ENCODE data around the gene CHCHD3.
"Not testable (repeated sequence)": the region's sequence is repeated elsewhere in the genome, so short reads cannot be mapped to it uniquely, and the experiment has no call there.

The CHCHD3 gene

GRCh38 chr7:132898641-132899175 lies 183.2 kb downstream of the CHCHD3 start:
- H3K27ac ChIP-seq (ENCODE audit: low read depth, low read length); H3K4me1 ChIP-seq (ENCODE audit: insufficient read depth, low read length); H3K27me3 ChIP-seq (ENCODE audit: insufficient read depth, low read length); H3K9me3 ChIP-seq (ENCODE audit: insufficient read depth, low read depth, low read length); H3K9ac ChIP-seq (ENCODE audit: low read depth, low read length); H3K36me3 ChIP-seq (ENCODE audit: insufficient read depth, low read length); H3K4me3 ChIP-seq (ENCODE audit: low read length): not testable (repeated sequence)
- 96% methylated on average over 38 of the region's 38 CpGs for WGBS

DNA sequence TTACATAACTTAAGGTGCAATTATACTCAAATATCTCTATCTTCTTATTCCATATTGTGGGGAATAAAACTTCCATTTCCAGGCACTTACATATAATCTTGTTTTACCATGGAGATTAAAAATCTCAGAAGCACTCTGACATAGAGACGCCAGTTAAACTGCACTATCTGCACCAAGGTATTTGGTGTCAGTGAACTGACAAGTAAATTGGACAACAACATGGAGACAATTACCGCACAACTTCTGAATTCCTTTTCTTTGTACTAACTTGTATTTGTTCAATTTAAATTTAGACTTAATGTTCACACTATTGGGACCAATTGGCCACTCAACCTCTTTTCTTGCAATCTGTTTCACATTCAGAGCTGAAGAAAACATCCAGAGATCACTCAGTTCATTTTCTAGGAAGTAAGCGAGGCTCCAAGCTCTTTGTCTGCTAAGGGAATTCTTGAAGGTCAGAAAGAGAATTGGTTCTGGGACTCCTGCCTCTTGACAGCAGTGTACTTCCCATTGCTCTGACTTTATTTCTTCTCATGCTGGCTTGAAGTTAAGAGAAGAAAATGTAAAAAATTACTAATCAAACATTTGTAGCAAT lies 184.7 kb downstream of the CHCHD3 start:
- 94% methylated on average over 3 of the region's 3 CpGs for WGBS
- no peak overlapping the region for H3K27ac ChIP-seq (ENCODE audit: low read depth, low read length)
- H3K9ac ChIP-seq (ENCODE audit: low read depth, low read length), result no peak overlapping the region
- H3K9me3 ChIP-seq (ENCODE audit: insufficient read depth, low read depth, low read length), result peaks cover 11% of the 10 kb centered on the region
- no peaks in the 10 kb centered on the region; the same call in 1 of the 2 replicates for H3K4me1 ChIP-seq (ENCODE audit: insufficient read depth, low read length)
- H3K27me3 ChIP-seq (ENCODE audit: insufficient read depth, low read length), result no peaks in the 10 kb centered on the region
- H3K4me3 ChIP-seq (ENCODE audit: low read length), result no peak overlapping the region
- no peaks in the 10 kb centered on the region for H3K36me3 ChIP-seq (ENCODE audit: insufficient read depth, low read length)

GRCh38 chr7:132895231-132895630 lies 186.7 kb downstream of the CHCHD3 start:
- peaks cover 11% of the 10 kb centered on the region for H3K9me3 ChIP-seq (ENCODE audit: insufficient read depth, low read depth, low read length)
- H3K4me3 ChIP-seq (ENCODE audit: low read length), result no peak overlapping the region
- no peaks in the 10 kb centered on the region for H3K4me1 ChIP-seq (ENCODE audit: insufficient read depth, low read length)
- no peaks in the 10 kb centered on the region for H3K36me3 ChIP-seq (ENCODE audit: insufficient read depth, low read length)
- no peak overlapping the region for H3K9ac ChIP-seq (ENCODE audit: low read depth, low read length)
- H3K27me3 ChIP-seq (ENCODE audit: insufficient read depth, low read length), result no peaks in the 10 kb centered on the region
- H3K27ac ChIP-seq (ENCODE audit: low read depth, low read length), result no peak overlapping the region
- 97% methylated on average over 6 of the region's 6 CpGs for WGBS

GRCh38 chr7:132893560-132893959 lies 188.3 kb downstream of the CHCHD3 start:
- H3K9me3 ChIP-seq (ENCODE audit: insufficient read depth, low read depth, low read length), result peaks cover 11% of the 10 kb centered on the region
- H3K4me1 ChIP-seq (ENCODE audit: insufficient read depth, low read length), result no peaks in the 10 kb centered on the region
- no peaks in the 10 kb centered on the region for H3K27me3 ChIP-seq (ENCODE audit: insufficient read depth, low read length)
- H3K36me3 ChIP-seq (ENCODE audit: insufficient read depth, low read length), result no peaks in the 10 kb centered on the region
- no peak overlapping the region for H3K9ac ChIP-seq (ENCODE audit: low read depth, low read length)
- H3K27ac ChIP-seq (ENCODE audit: low read depth, low read length), result no peak overlapping the region
- WGBS, result 95% methylated on average over 3 of the region's 4 CpGs
- H3K4me3 ChIP-seq (ENCODE audit: low read length), result no peak overlapping the region

DNA sequence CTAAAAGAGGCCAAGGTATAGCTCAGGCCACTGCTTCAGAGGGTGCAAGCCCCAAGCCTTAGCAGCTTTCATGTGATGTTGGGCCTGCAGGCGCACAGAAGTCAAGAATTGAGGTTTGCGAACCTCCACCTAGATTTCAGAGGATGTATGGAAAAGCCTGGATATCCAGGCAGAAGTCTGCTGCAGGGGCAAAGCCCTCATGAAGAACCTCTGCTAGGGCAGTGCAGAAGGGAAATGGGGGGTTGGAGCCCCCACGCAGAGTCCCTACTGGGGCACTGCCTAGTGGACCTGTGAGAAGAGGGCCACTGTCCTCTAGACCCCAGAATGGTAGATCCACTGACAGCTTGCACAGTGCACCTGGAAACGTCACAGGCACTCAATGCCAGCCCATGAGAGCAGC lies 189.1 kb downstream of the CHCHD3 start:
- H3K4me3 ChIP-seq (ENCODE audit: low read length); H3K36me3 ChIP-seq (ENCODE audit: insufficient read depth, low read length); H3K27me3 ChIP-seq (ENCODE audit: insufficient read depth, low read length); H3K4me1 ChIP-seq (ENCODE audit: insufficient read depth, low read length); H3K27ac ChIP-seq (ENCODE audit: low read depth, low read length); H3K9ac ChIP-seq (ENCODE audit: low read depth, low read length): not testable (repeated sequence)
- peaks cover 11% of the 10 kb centered on the region for H3K9me3 ChIP-seq (ENCODE audit: insufficient read depth, low read depth, low read length)
- 95% methylated on average over 4 of the region's 4 CpGs for WGBS

DNA sequence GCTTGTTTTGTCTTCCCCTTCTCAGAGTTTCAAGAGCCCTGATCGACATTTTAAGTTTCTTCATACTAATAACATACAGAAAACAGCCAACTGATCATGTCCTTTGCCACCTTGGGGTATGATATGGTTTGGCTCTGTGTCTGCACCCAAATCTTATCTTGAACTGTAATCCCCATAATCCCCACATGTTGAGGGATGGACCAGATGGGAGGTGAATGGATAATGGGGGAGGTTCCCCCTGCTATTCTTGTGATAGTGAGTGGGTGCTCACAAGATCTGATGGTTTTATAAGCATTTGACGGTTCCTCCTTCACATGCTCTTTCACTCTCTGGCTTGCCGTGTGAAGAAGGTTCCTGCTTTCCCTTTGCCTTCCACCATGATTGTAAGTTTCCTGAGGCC lies 190.3 kb downstream of the CHCHD3 start:
- Histone ChIP-seq H3K36me3 (ENCODE audit: insufficient read depth, low read length) (no peaks in the 10 kb centered on the region), H3K4me1 (ENCODE audit: insufficient read depth, low read length) (no peaks in the 10 kb centered on the region), H3K9me3 (ENCODE audit: insufficient read depth, low read depth, low read length) (peaks cover 11% of the 10 kb centered on the region), H3K27ac (ENCODE audit: low read depth, low read length) (no peak overlapping the region), H3K4me3 (ENCODE audit: low read length) (no peak overlapping the region), H3K9ac (ENCODE audit: low read depth, low read length) (no peak overlapping the region), H3K27me3 (ENCODE audit: insufficient read depth, low read length) (no peaks in the 10 kb centered on the region)
- WGBS, result 88% methylated on average over 3 of the region's 3 CpGs

DNA sequence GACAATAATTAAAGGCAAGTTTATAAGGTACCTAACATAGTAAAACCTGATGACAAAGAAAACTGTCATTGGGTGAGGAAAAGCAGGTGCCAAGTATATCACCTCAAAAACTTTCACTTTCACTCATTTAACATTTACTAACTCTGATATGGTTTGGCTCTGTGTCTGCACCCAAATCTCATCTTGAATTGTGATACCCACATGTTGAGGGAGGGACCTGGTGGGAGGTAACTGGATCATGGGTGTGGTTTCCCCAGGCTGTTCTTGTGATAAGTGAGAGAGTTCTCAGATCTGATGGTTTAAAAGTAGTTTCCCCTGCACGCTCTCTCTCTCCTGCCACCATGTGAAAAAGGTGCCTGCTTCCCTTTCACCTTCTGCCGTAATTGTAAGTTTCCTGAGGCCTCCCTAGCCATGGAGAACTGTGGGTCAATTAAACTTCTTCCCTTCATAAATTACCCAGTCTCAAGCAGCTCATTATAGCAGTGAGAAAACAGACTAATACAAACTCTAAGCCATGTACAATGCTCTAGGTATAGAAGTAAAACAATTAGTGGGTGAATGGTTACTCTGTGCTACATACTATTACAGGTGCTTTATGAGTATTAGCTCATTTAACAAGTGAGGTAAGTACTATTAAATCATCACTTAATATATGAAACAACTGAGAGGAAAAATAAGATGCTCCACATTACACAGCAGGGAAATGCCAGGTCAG lies 199.0 kb downstream of the CHCHD3 start:
- 92% methylated on average over 2 of the region's 2 CpGs for WGBS

DNA sequence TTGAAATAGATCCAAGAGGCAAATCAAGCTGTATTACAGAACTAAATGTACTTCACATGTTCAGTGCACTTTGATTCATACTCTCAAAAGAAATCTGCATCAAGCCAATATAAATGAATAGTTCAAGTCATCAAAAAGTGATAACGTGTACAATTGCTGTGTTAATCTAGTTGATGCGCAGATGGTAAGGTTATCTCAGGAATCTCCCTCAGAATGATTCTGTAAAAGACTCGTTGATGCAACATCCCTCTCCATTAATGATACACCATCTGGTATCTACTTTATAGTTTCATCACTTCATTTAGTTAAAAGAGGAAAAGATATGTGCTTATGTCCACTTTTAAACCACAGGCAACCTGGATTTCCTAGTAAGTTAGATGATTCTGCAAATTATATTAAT lies 200.6 kb downstream of the CHCHD3 start:
- no peak overlapping the region for H3K4me3 ChIP-seq (ENCODE audit: low read length)
- H3K4me1 ChIP-seq (ENCODE audit: insufficient read depth, low read length), result peaks cover 24% of the 10 kb centered on the region
- H3K9me3 ChIP-seq (ENCODE audit: insufficient read depth, low read depth, low read length), result no peaks in the 10 kb centered on the region
- WGBS, result 100% methylated on average over 2 of the region's 3 CpGs
- H3K9ac ChIP-seq (ENCODE audit: low read depth, low read length), result no peak overlapping the region
- H3K36me3 ChIP-seq (ENCODE audit: insufficient read depth, low read length), result peaks cover 6% of the 10 kb centered on the region; the same call in 1 of the 2 replicates
- no peaks in the 10 kb centered on the region for H3K27me3 ChIP-seq (ENCODE audit: insufficient read depth, low read length)
- H3K27ac ChIP-seq (ENCODE audit: low read depth, low read length), result no peak overlapping the region

More for the DNA sequence above, 199.0 kb downstream of the CHCHD3 start:
- Histone ChIP-seq H3K27ac (ENCODE audit: low read depth, low read length) (no peak overlapping the region), H3K36me3 (ENCODE audit: insufficient read depth, low read length) (peaks cover 6% of the 10 kb centered on the region; the same call in 1 of the 2 replicates), H3K4me1 (ENCODE audit: insufficient read depth, low read length) (peaks cover 12% of the 10 kb centered on the region), H3K27me3 (ENCODE audit: insufficient read depth, low read length) (no peaks in the 10 kb centered on the region), H3K4me3 (ENCODE audit: low read length) (no peak overlapping the region), H3K9ac (ENCODE audit: low read depth, low read length) (no peak overlapping the region), H3K9me3 (ENCODE audit: insufficient read depth, low read depth, low read length) (no peaks in the 10 kb centered on the region)

- Histone ChIP-seq H3K4me3 (ENCODE audit: low read length) (no peak overlapping the region), H3K9ac (ENCODE audit: low read depth, low read length) (no peak overlapping the region), H3K4me1 (ENCODE audit: insufficient read depth, low read length) (peaks cover 24% of the 10 kb centered on the region), H3K36me3 (ENCODE audit: insufficient read depth, low read length) (peaks cover 4% of the 10 kb centered on the region; the same call in 1 of the 2 replicates), H3K27me3 (ENCODE audit: insufficient read depth, low read length) (no peaks in the 10 kb centered on the region), H3K9me3 (ENCODE audit: insufficient read depth, low read depth, low read length) (no peaks in the 10 kb centered on the region), H3K27ac (ENCODE audit: low read depth, low read length) (no peak overlapping the region)
- 94% methylated on average over 7 of the region's 7 CpGs for WGBS
These were observed 202.3 kb downstream of the CHCHD3 start for GRCh38 chr7:132879579-132879978.

GRCh38 chr7:132878204-132878919 lies 203.5 kb downstream of the CHCHD3 start:
- Histone ChIP-seq H3K9me3 (ENCODE audit: insufficient read depth, low read depth, low read length) (no peaks in the 10 kb centered on the region), H3K27me3 (ENCODE audit: insufficient read depth, low read length) (no peaks in the 10 kb centered on the region), H3K4me1 (ENCODE audit: insufficient read depth, low read length) (peaks cover 24% of the 10 kb centered on the region), H3K4me3 (ENCODE audit: low read length) (no peak overlapping the region), H3K36me3 (ENCODE audit: insufficient read depth, low read length) (no peaks in the 10 kb centered on the region), H3K9ac (ENCODE audit: low read depth, low read length) (no peak overlapping the region), H3K27ac (ENCODE audit: low read depth, low read length) (no peak overlapping the region)
- 100% methylated on average over 1 of the region's 1 CpG for WGBS

- Histone ChIP-seq H3K36me3 (ENCODE audit: insufficient read depth, low read length) (no peaks in the 10 kb centered on the region), H3K9ac (ENCODE audit: low read depth, low read length) (no peak overlapping the region), H3K4me3 (ENCODE audit: low read length) (no peak overlapping the region), H3K27ac (ENCODE audit: low read depth, low read length) (no peak overlapping the region), H3K27me3 (ENCODE audit: insufficient read depth, low read length) (no peaks in the 10 kb centered on the region), H3K9me3 (ENCODE audit: insufficient read depth, low read depth, low read length) (no peaks in the 10 kb centered on the region), H3K4me1 (ENCODE audit: insufficient read depth, low read length) (peaks cover 24% of the 10 kb centered on the region)
- WGBS, result 51% methylated on average over 2 of the region's 2 CpGs
These were observed 204.3 kb downstream of the CHCHD3 start for GRCh38 chr7:132877573-132877972.
